Thoracic aorta (tissue), 2 donors: Measurements from ENCODE around the gene RPL13. TPM values are rescaled to one million over a fixed set of nuclear protein-coding genes. Genes with fewer than 3 reads are reported as not detected.

Experiments
- ATAC-seq: fragments of 150-250 bp; one replicate; pipeline ENCODE4 v1.8.0; 2017; ENCODE audit warnings: low read depth; ENCODE audit not compliant: insufficient number of reproducible peaks, low FRiP score
- DNase-seq: peaks from one replicate; pipeline ENCODE4 v3.0.0-alpha.2; 2020; ENCODE audit warnings: low spot score
- H3K27ac ChIP-seq, 2 donors: fragments of 200-600 bp; sonication (generic); 1 replicate in 1 of 2; 2 replicates in 1 of 2; pipeline ENCODE4 v1.5.1; 2016; ENCODE audit warnings: mild to moderate bottlenecking in 2 of 2, moderate library complexity in 2 of 2
- H3K27me3 ChIP-seq: fragments of 200-600 bp; sonication (generic); replicated peaks from 2 replicates; pipeline ENCODE4 v1.6.0; 2016; ENCODE audit warnings: mild to moderate bottlenecking; ENCODE audit not compliant: insufficient read depth
- H3K36me3 ChIP-seq: fragments of 200-600 bp; sonication (generic); one replicate; pipeline ENCODE4 v1.5.1; 2016
- H3K4me1 ChIP-seq, 2 donors: fragments of 200-600 bp; sonication (generic); 1 replicate in 1 of 2; 2 replicates in 1 of 2; pipeline versions ENCODE4 v1.5.1 to v1.6.0; 2016; ENCODE audit warnings: low read depth in 2 of 2, mild to moderate bottlenecking in 1 of 2; ENCODE audit not compliant: control insufficient read depth in 1 of 2
- H3K4me3 ChIP-seq: fragments of 200-600 bp; sonication (generic); 2 replicates; pipeline ENCODE4 v1.5.1; 2016; ENCODE audit warnings: mild to moderate bottlenecking
- H3K9me3 ChIP-seq: fragments of 200-600 bp; sonication (generic); 2 replicates; pipeline ENCODE4 v1.5.1; 2016
- CTCF ChIP-seq: fragments of 200-600 bp; sonication (generic); IDR thresholded peaks from one replicate; pipeline ENCODE4 v1.5.1; 2019; ENCODE audit warnings: antibody characterized with exemption
- total RNA-seq, 2 donors: library from RNA; depleted of rRNA; stranded (reverse); fragments of >200 nt; gene quantifications; one replicate each; pipeline versions ENCODE4 v1.1.0 to v1.2.3, GENCODE V29; 2016

The RPL13 gene
- total RNA-seq, 2 donors from 2014 or later, result 3,914 to 4,192 TPM

GRCh38 chr16:89588413-89589109 is 28.1 kb downstream of the RPL13 start:
- H3K36me3 ChIP-seq, result no peaks in the 10 kb centered on the region
- H3K9me3 ChIP-seq, result no peaks in the 10 kb centered on the region
- no peak overlapping the region for H3K27ac ChIP-seq
- no peak for ATAC-seq
- no peak overlapping the region for H3K4me3 ChIP-seq
- TF ChIP-seq CTCF, result no peak
- no peaks in the 10 kb centered on the region for H3K27me3 ChIP-seq
- no peak for DNase-seq
- no peaks in the 10 kb centered on the region for H3K4me1 ChIP-seq

- Histone ChIP-seq H3K27me3 (no peaks in the 10 kb centered on the region), H3K4me1 (no peaks in the 10 kb centered on the region), H3K36me3 (no peaks in the 10 kb centered on the region), H3K4me3 (no peak overlapping the region), H3K27ac (no peak overlapping the region), H3K9me3 (no peaks in the 10 kb centered on the region)
- ATAC-seq (no peak), DNase-seq (no peak)
- no peak for TF ChIP-seq CTCF
These were observed 28.9 kb downstream of the RPL13 start for GRCh38 chr16:89589241-89589926.

- DNase-seq (no peak), ATAC-seq (no peak)
- TF ChIP-seq CTCF, result no peak
- H3K4me3 ChIP-seq, result no peak overlapping the region
- H3K9me3 ChIP-seq, result no peaks in the 10 kb centered on the region
- H3K27me3 ChIP-seq, result no peaks in the 10 kb centered on the region
- no peak overlapping the region for H3K27ac ChIP-seq
- no peaks in the 10 kb centered on the region for H3K36me3 ChIP-seq
- no peaks in the 10 kb centered on the region for H3K4me1 ChIP-seq
These were observed 33.4 kb downstream of the RPL13 start for GRCh38 chr16:89593841-89594240.

GRCh38 chr16:89595330-89596060 is 35.0 kb downstream of the RPL13 start:
- Histone ChIP-seq H3K4me1 (no peaks in the 10 kb centered on the region), H3K27me3 (no peaks in the 10 kb centered on the region), H3K4me3 (no peak overlapping the region), H3K9me3 (no peaks in the 10 kb centered on the region), H3K36me3 (no peaks in the 10 kb centered on the region), H3K27ac (no peak overlapping the region)
- DNase-seq (no peak), ATAC-seq (no peak)
- no peak for TF ChIP-seq CTCF

- no peaks in the 10 kb centered on the region for H3K9me3 ChIP-seq
- ATAC-seq, result no peak
- no peaks in the 10 kb centered on the region for H3K36me3 ChIP-seq
- H3K4me1 ChIP-seq, result no peaks in the 10 kb centered on the region
- TF ChIP-seq CTCF, result no peak
- DNase-seq, result no peak
- H3K27ac ChIP-seq, result no peak overlapping the region
- no peaks in the 10 kb centered on the region for H3K27me3 ChIP-seq
- no peak overlapping the region for H3K4me3 ChIP-seq
These were observed 35.7 kb downstream of the RPL13 start for GRCh38 chr16:89596061-89596689.
